ENCODE results near the gene MAD2L2. TPM values are rescaled to one million over a fixed set of nuclear protein-coding genes. Genes with fewer than 3 reads are reported as not detected.

Gene MAD2L2
- total RNA-seq, 1 experiment from 2014 or later: 283 TPM

- TF ChIP-seq AFF4 (CRISPR knock-in tag; IDR thresholded peaks at IDR 0.05; ENCODE audit: borderline replicate concordance) (0 out of 2 replicates have a peak, but pooled peaks have one; percentile 44), NR3C1 (CRISPR knock-in tag; conservative IDR thresholded peaks at IDR 0.05; ENCODE audit: low read depth) (0 out of 2 replicates have a peak, but pooled peaks have one; percentile 60), ATF6 (CRISPR knock-in tag; IDR thresholded peaks at IDR 0.05) (0 out of 2 replicates have a peak, but pooled peaks have one; percentile 60), CDX4 (CRISPR knock-in tag; IDR thresholded peaks at IDR 0.05; ENCODE audit: borderline replicate concordance) (no peak), MLX (CRISPR knock-in tag; IDR thresholded peaks at IDR 0.05) (no peak), SMAD3 (CRISPR knock-in tag; IDR thresholded peaks at IDR 0.05; ENCODE audit: borderline replicate concordance) (peak; percentile 64; the same call in 1 of the 2 replicates), CREB1 (CRISPR knock-in tag; IDR thresholded peaks at IDR 0.05) (no peak), STAT6 (CRISPR knock-in tag; conservative IDR thresholded peaks at IDR 0.05; ENCODE audit: low read depth) (no peak), ATF2 (CRISPR knock-in tag; IDR thresholded peaks at IDR 0.05; ENCODE audit: borderline replicate concordance, low read depth) (peak; percentile 42; the same call in 1 of the 2 replicates), FOXJ3 (CRISPR knock-in tag; IDR thresholded peaks at IDR 0.05; ENCODE audit: borderline replicate concordance) (no peak), E2F1 (CRISPR knock-in tag; IDR thresholded peaks at IDR 0.05) (no peak), MAX (CRISPR knock-in tag; IDR thresholded peaks at IDR 0.05) (no peak), TEAD1 (CRISPR knock-in tag; IDR thresholded peaks at IDR 0.05) (no peak), CBFB (CRISPR knock-in tag; IDR thresholded peaks at IDR 0.05; ENCODE audit: low read depth) (no peak), ZNF232 (CRISPR knock-in tag; IDR thresholded peaks at IDR 0.05) (peak; percentile 88), ZNF121 (CRISPR knock-in tag; IDR thresholded peaks at IDR 0.05) (no peak), CREM (CRISPR knock-in tag; IDR thresholded peaks at IDR 0.05) (no peak), NFYB (CRISPR knock-in tag; conservative IDR thresholded peaks at IDR 0.05; ENCODE audit: low read depth) (0 out of 2 replicates have a peak, but pooled peaks have one; percentile 17), CTCF (IDR thresholded peaks at IDR 0.05) (no peak), KAT7 (CRISPR knock-in tag; IDR thresholded peaks at IDR 0.05; ENCODE audit: borderline replicate concordance) (no peak), ZNF671 (CRISPR knock-in tag; IDR thresholded peaks at IDR 0.05) (no peak), EMX1 (CRISPR knock-in tag; IDR thresholded peaks at IDR 0.05) (no peak), FOXK1 (CRISPR knock-in tag; IDR thresholded peaks at IDR 0.05) (no peak)
Measured at GRCh38 chr1:11680270-11681070, 478 bp downstream of the MAD2L2 start (continued).
